H1 (cell line): ENCODE results near the gene RGS3. TPM values are rescaled to one million over a fixed set of nuclear protein-coding genes. Genes with fewer than 3 reads are reported as not detected.

ENCODE experiments used
- CTCF ChIA-PET: fragments of 300-600 bp; sonication (Branson Sonifier 250); formaldehyde crosslinking; loops from one replicate; lab custom pipeline; 2021; ENCODE audit not compliant: partially characterized antibody; lab: Charles Lee
- POLR2A ChIA-PET: fragments of 300-600 bp; sonication (Branson Sonifier 250); formaldehyde crosslinking; loops from one replicate; lab custom pipeline; 2021; ENCODE audit warnings: inconsistent platforms; ENCODE audit not compliant: partially characterized antibody; lab: Charles Lee
- DNase-seq, 2 experiments: peaks; one replicate each; pipeline versions ENCODE4 v3.0.0 to v3.0.0-alpha.2; 2010 to 2022; ENCODE audit warnings: low spot score in 2 of 2, low read depth in 1 of 2, mixed read lengths in 1 of 2
- FAIRE-seq: peaks from 2 replicates; lab custom pipeline; 2011; peaks lifted over from hg19 to GRCh38; lab: Jason Lieb, UNC
- H2AFZ ChIP-seq: 2 replicates; pipeline ENCODE4 v1.8.1; 2012; ENCODE audit warnings: low read length, inconsistent platforms
- H2AK5ac ChIP-seq: 2 replicates; pipeline ENCODE4 v1.6.1; 2013; ENCODE audit warnings: low read depth, low read length
- H2BK120ac ChIP-seq: replicated peaks from 2 replicates; pipeline ENCODE3; 2013; ENCODE audit warnings: low read depth, low read length, inconsistent platforms
- H2BK12ac ChIP-seq: 2 replicates; pipeline ENCODE4 v1.6.1; 2013; ENCODE audit warnings: low read depth, low read length
- H2BK15ac ChIP-seq: 2 replicates; pipeline ENCODE4 v1.6.1; 2013; ENCODE audit warnings: low read length
- H2BK20ac ChIP-seq: 2 replicates; pipeline ENCODE4 v1.6.1; 2013; ENCODE audit warnings: low read length
- H2BK5ac ChIP-seq: 2 replicates; pipeline ENCODE4 v1.6.1; 2013; ENCODE audit warnings: low read depth, low read length
- H3K14ac ChIP-seq: 2 replicates; pipeline ENCODE4 v1.6.1; 2013; ENCODE audit warnings: inconsistent platforms; ENCODE audit not compliant: insufficient read length
- H3K18ac ChIP-seq: 2 replicates; pipeline ENCODE4 v1.6.1; 2013; ENCODE audit warnings: low read length; ENCODE audit errors: extremely low read depth
- H3K23ac ChIP-seq: 2 replicates; pipeline ENCODE4 v1.6.1; 2013; ENCODE audit warnings: inconsistent platforms; ENCODE audit not compliant: insufficient read length
- H3K23me2 ChIP-seq: 2 replicates; pipeline ENCODE4 v1.6.1; 2013; ENCODE audit warnings: low read depth, low read length
- H3K27ac ChIP-seq: 2 replicates; pipeline ENCODE4 v1.6.1; 2011; ENCODE audit warnings: low read depth, low read length, inconsistent platforms
- H3K27me3 ChIP-seq, 4 experiments: replicated peaks in 1 of 4; 1 replicate in 1 of 4; 2 replicates in 3 of 4; pipeline versions ENCODE4 v1.6.1 to v1.8.1; 2011 to 2013; ENCODE audit warnings: low read length in 3 of 4, mild to moderate bottlenecking in 3 of 4, inconsistent platforms in 2 of 4, mixed read lengths in 2 of 4, moderate library complexity in 1 of 4; ENCODE audit not compliant: control insufficient read depth in 3 of 4, insufficient read depth in 3 of 4; ENCODE audit errors: extremely low read depth in 1 of 4
- H3K36me3 ChIP-seq, 4 experiments: 2 replicates each; pipeline versions ENCODE4 v1.6.1 to v1.8.1; 2011 to 2013; ENCODE audit warnings: mild to moderate bottlenecking in 4 of 4, low read length in 3 of 4, moderate library complexity in 2 of 4, control low read depth in 1 of 4, inconsistent platforms in 1 of 4; ENCODE audit not compliant: insufficient read depth in 4 of 4, control insufficient read depth in 2 of 4
- H3K4ac ChIP-seq: replicated peaks from 2 replicates; pipeline ENCODE3; 2013; ENCODE audit warnings: low read length, low read depth, mixed read lengths, inconsistent platforms; ENCODE audit not compliant: insufficient read length
- H3K4me1 ChIP-seq, 4 experiments: replicated peaks in 1 of 4; 1 replicate in 1 of 4; 2 replicates in 3 of 4; pipeline versions ENCODE4 v1.6.1 to v1.8.1; 2011 to 2013; ENCODE audit warnings: low read length in 3 of 4, inconsistent platforms in 2 of 4, mixed read lengths in 1 of 4; ENCODE audit not compliant: insufficient read depth in 4 of 4, control insufficient read depth in 3 of 4
- H3K4me2 ChIP-seq, 2 experiments: 2 replicates each; pipeline versions ENCODE4 v1.6.1 to v1.8.1; 2011 to 2013; ENCODE audit warnings: low read depth in 2 of 2, low read length in 2 of 2, control low read depth in 1 of 2, inconsistent platforms in 1 of 2, mild to moderate bottlenecking in 1 of 2; ENCODE audit not compliant: insufficient read depth in 1 of 2
- H3K4me3 ChIP-seq, 4 experiments: fragments of 200-600, 300-600 bp in 1 of 4; sonication (generic), shearing (Covaris generic), sonication (Bioruptor Twin) in 1 of 4; 2 replicates each; pipeline versions ENCODE4 v1.5.1 to v1.8.1; 2011 to 2016; ENCODE audit warnings: low read length in 4 of 4, low read depth in 3 of 4, control low read depth in 2 of 4, inconsistent platforms in 2 of 4, mild to moderate bottlenecking in 2 of 4, mixed read lengths in 1 of 4, moderate library complexity in 1 of 4; ENCODE audit not compliant: insufficient read depth in 2 of 4; ENCODE audit errors: extremely low read depth in 1 of 4
- H3K56ac ChIP-seq: replicated peaks from 2 replicates; pipeline ENCODE3; 2013; ENCODE audit warnings: low read depth, mild to moderate bottlenecking, mixed read lengths, low read length, inconsistent platforms; ENCODE audit not compliant: insufficient read length
- H3K79me1 ChIP-seq: 2 replicates; pipeline ENCODE4 v1.6.1; 2013; ENCODE audit warnings: low read depth, low read length, control low read depth
- H3K79me2 ChIP-seq, 2 experiments: 2 replicates each; pipeline versions ENCODE4 v1.6.1 to v1.8.1; 2012 to 2013; ENCODE audit warnings: low read length in 2 of 2, mild to moderate bottlenecking in 2 of 2, inconsistent platforms in 1 of 2; ENCODE audit not compliant: insufficient read depth in 2 of 2, control insufficient read depth in 1 of 2
- H3K9ac ChIP-seq, 4 experiments: replicated peaks in 1 of 4; 1 replicate in 1 of 4; 2 replicates in 3 of 4; pipeline versions ENCODE4 v1.6.1 to v1.8.1; 2011 to 2013; ENCODE audit warnings: low read depth in 3 of 4, low read length in 3 of 4, control low read depth in 2 of 4, mild to moderate bottlenecking in 2 of 4, moderate library complexity in 2 of 4, inconsistent platforms in 1 of 4; ENCODE audit errors: extremely low read depth in 1 of 4
- H3K9me3 ChIP-seq, 2 experiments: 2 replicates each; pipeline versions ENCODE4 v1.6.1 to v1.8.1; 2012 to 2013; ENCODE audit warnings: mild to moderate bottlenecking in 2 of 2, moderate library complexity in 2 of 2, control low read depth in 1 of 2, inconsistent platforms in 1 of 2, low read depth in 1 of 2, low read length in 1 of 2, mixed read lengths in 1 of 2; ENCODE audit not compliant: insufficient read depth in 2 of 2
- H4K20me1 ChIP-seq, 2 experiments: replicated peaks in 1 of 2; 2 replicates each; pipeline versions ENCODE3 to v1.8.1; 2011 to 2013; ENCODE audit warnings: inconsistent platforms in 2 of 2, low read length in 2 of 2, mild to moderate bottlenecking in 1 of 2; ENCODE audit not compliant: insufficient read depth in 2 of 2, control insufficient read depth in 1 of 2
- H4K5ac ChIP-seq: 2 replicates; pipeline ENCODE4 v1.6.1; 2013; ENCODE audit warnings: low read length, low read depth, mixed read lengths, inconsistent platforms; ENCODE audit not compliant: insufficient read length
- H4K8ac ChIP-seq: 2 replicates; pipeline ENCODE4 v1.8.0; 2013; ENCODE audit warnings: mild to moderate bottlenecking, moderate library complexity, low read length, inconsistent platforms; ENCODE audit not compliant: insufficient read depth; ENCODE audit errors: extremely low read depth
- H4K91ac ChIP-seq: replicated peaks from 2 replicates; pipeline ENCODE3; 2013; ENCODE audit warnings: low read length, mixed read lengths, inconsistent platforms; ENCODE audit not compliant: insufficient read length
- CHD2 ChIP-seq: IDR thresholded peaks from 2 replicates; pipeline ENCODE4 v1.6.1; 2012; ENCODE audit warnings: low read length, improper control_type of control experiment
- CREB1 ChIP-seq: IDR thresholded peaks from 2 replicates; pipeline ENCODE4 v1.6.1; 2012; ENCODE audit warnings: inconsistent platforms
- KDM1A ChIP-seq: fragments of 200-600, 300-600 bp; sonication (generic); IDR thresholded peaks from 2 replicates; pipeline ENCODE4 v1.7.1; 2016; ENCODE audit warnings: mild to moderate bottlenecking, low read length, borderline replicate concordance
- KDM4A ChIP-seq: IDR thresholded peaks from one replicate; pipeline ENCODE4 v1.7.1; 2012; ENCODE audit warnings: low read depth, mild to moderate bottlenecking, moderate library complexity, low read length, inconsistent platforms; ENCODE audit not compliant: severe bottlenecking
- MAX ChIP-seq: IDR thresholded peaks from 2 replicates; pipeline ENCODE4 v1.6.1; 2012; ENCODE audit warnings: inconsistent platforms
- SIN3A ChIP-seq, 2 experiments: IDR thresholded peaks in 1 of 2; conservative IDR thresholded peaks in 1 of 2; 2 replicates each; pipeline ENCODE4 v1.6.1; 2011 to 2012; ENCODE audit warnings: low read length in 2 of 2, improper control_type of control experiment in 1 of 2, low read depth in 1 of 2, mild to moderate bottlenecking in 1 of 2
- TAF1 ChIP-seq: IDR thresholded peaks from 2 replicates; pipeline ENCODE4 v1.6.1; 2011; ENCODE audit warnings: mild to moderate bottlenecking, low read depth, low read length
- TBP ChIP-seq: IDR thresholded peaks from 2 replicates; pipeline ENCODE4 v1.6.1; 2011; ENCODE audit warnings: low read depth, low read length, improper control_type of control experiment
- WGBS, 2 experiments: shearing (Covaris generic) in 1 of 2; methylation state at CpG; one replicate each; pipeline versions ENCODE4 v1.1.6 to v1.1.7; 2013 to 2015; ENCODE audit warnings: low lambda C conversion rate in 2 of 2, mixed read lengths in 2 of 2, inconsistent platforms in 1 of 2, low coverage in 1 of 2, missing lambda C conversion rate in 1 of 2; ENCODE audit not compliant: insufficient replicate concordance in 2 of 2, insufficient coverage in 1 of 2, insufficient read length in 1 of 2; ENCODE audit errors: extremely low coverage in 1 of 2, missing lambda C conversion rate in 1 of 2; 5-methylcytosine and 5-hydroxymethylcytosine counted together
- polyA plus RNA-seq, 7 experiments: library from polyadenylated mRNA; depleted of rRNA in 3 of 7; stranded (reverse) in 5 of 7; unstranded in 2 of 7; fragments of >200 nt in 5 of 7; fragments of 200-250 nt in 2 of 7; gene quantifications; 1 replicate in 5 of 7; 2 replicates in 1 of 7; 4 replicates in 1 of 7; pipeline versions ENCODE4 v1.2.1 to v1.2.3, GENCODE V29; 2011 to 2013; ENCODE audit warnings: missing spikeins in 2 of 7, mixed read lengths in 2 of 7
- total RNA-seq: library from RNA; stranded (reverse); fragmentation: NEBNext Ultra II Directional; extraction: Animal tissue kit (Norgen Biotek cat#: 25700); gene quantifications from 2 replicates; pipeline ENCODE4 v1.2.1, GENCODE V29; 2021

Gene RGS3
- total and polyA plus RNA-seq, 2 of the 8 experiments (the other 6 are each of a cell fraction or from before 2014, with no cell fraction given): 12.6 to 18.2 TPM

- Histone ChIP-seq H3K23ac (no peak overlapping the region), H3K27me3 (peaks cover 0 to 5% (median 0%) of the 10 kb centered on the region in 4 experiments; a peak in 1 of 7 replicates), H3K56ac (peak overlapping the region; percentile 28), H2BK12ac (peak overlapping the region; percentile 27; the same call in 1 of the 2 replicates), H4K20me1 (no peaks in the 10 kb centered on the region), H3K79me1 (no peaks in the 10 kb centered on the region), H2BK5ac (0 out of 2 replicates have a peak overlapping the region, but pooled peaks have one; percentile 35), H4K91ac (peak overlapping the region; percentile 38), H3K9ac (peak overlapping the region in 2 of 4 experiments; percentile 23 to 45; a peak in 3 of 7 replicates), H3K14ac (no peak overlapping the region), H3K4ac (no peak overlapping the region), H4K5ac (no peak overlapping the region), H3K79me2 (no peaks in the 10 kb centered on the region), H2AFZ (no peak overlapping the region), H3K9me3 (no peaks in the 10 kb centered on the region), H3K27ac (no peak overlapping the region), H2BK120ac (no peak overlapping the region), H2BK15ac (peak overlapping the region; percentile 81; the same call in 1 of the 2 replicates), H3K4me1 (peaks cover 4 to 23% (median 13%) of the 10 kb centered on the region in 4 experiments), H4K8ac (peak overlapping the region; percentile 92), H2AK5ac (no peak overlapping the region), H3K23me2 (peaks cover 9% of the 10 kb centered on the region; the same call in 1 of the 2 replicates), H3K36me3 (no peaks in the 10 kb centered on the region), H3K4me2 (peak overlapping the region; percentile 73 to 81), H3K4me3 (peak overlapping the region; percentile 37 to 61 (median 48)), H2BK20ac (0 out of 2 replicates have a peak overlapping the region, but pooled peaks have one; percentile 86), H3K18ac (peak overlapping the region; percentile 51)
- no peak for TF ChIP-seq TBP
- peak; percentile 18; the same call in 1 of the 2 replicates for TF ChIP-seq TAF1
- TF ChIP-seq KDM1A: no peak
- TF ChIP-seq MAX: peak; percentile 49; the same call in 1 of the 2 replicates
- TF ChIP-seq SIN3A (conservative IDR thresholded peaks at IDR 0.05 in 1 of 2, IDR thresholded peaks at IDR 0.05 in 1 of 2; ENCODE audit: low read depth in 1 of 2, low read length in 2 of 2): 0 out of 4 replicates have a peak, but pooled peaks of 1 of the 2 experiments have one; percentile 36
- no peak for TF ChIP-seq CHD2
- TF ChIP-seq KDM4A: peak; percentile 34
- TF ChIP-seq CREB1: peak; percentile 19; the same call in 1 of the 2 replicates
- DNase-seq: peak in 1 of 2 experiments; percentile 68
- WGBS, 2 experiments: 14% methylated on average over 20 of the region's 20 CpGs; no CpG with 5 or more reads in 1 of the 2 experiments
- CTCF ChIA-PET: interaction anchor here (1.0 to 6.6 kb wide), 11 partner anchors 9 to 172 kb away, joined by 3 to 38 read pairs (median 3); no protein-coding TSS in a partner anchor
- FAIRE-seq: no peak
- POLR2A ChIA-PET: interaction anchor here (0.7 to 2.6 kb wide), 8 partner anchors 9 to 686 kb away, joined by 3 to 17 read pairs (median 3); partner anchors contain the start of genes C9orf43 and POLE3
Measured at GRCh38 chr9:113564498-113565237, 101.1 kb downstream of the RGS3 start.
